Hepatocyte (in vitro differentiated cells): ENCODE measurements around the gene TUB. TPM values are rescaled to one million over a fixed set of nuclear protein-coding genes. Genes with fewer than 3 reads are reported as not detected.

Experiments used
- DNase-seq: peaks from one replicate; pipeline ENCODE4 v3.0.0-alpha.2; 2016; ENCODE audit warnings: low spot score
- H2AFZ ChIP-seq: fragments of 200-600 bp; sonication (generic); 2 replicates; pipeline ENCODE4 v1.6.0; 2016; ENCODE audit warnings: antibody characterized with exemption, mild to moderate bottlenecking
- H3K27ac ChIP-seq: fragments of 200-600 bp; sonication (generic); 2 replicates; pipeline ENCODE4 v1.5.1; 2016; ENCODE audit warnings: mild to moderate bottlenecking
- H3K27me3 ChIP-seq: fragments of 200-600 bp; sonication (generic); 2 replicates; pipeline ENCODE4 v1.6.1; 2016
- H3K36me3 ChIP-seq: fragments of 200-600 bp; sonication (generic); replicated peaks from 2 replicates; pipeline ENCODE4 v1.5.1; 2016; ENCODE audit warnings: low read depth; ENCODE audit not compliant: insufficient read depth
- H3K4me1 ChIP-seq: fragments of 200-600 bp; sonication (generic); 2 replicates; pipeline ENCODE4 v1.5.1; 2016; ENCODE audit warnings: mild to moderate bottlenecking, moderate library complexity; ENCODE audit not compliant: insufficient read depth
- H3K4me2 ChIP-seq: fragments of 200-600 bp; sonication (generic); 2 replicates; pipeline ENCODE4 v1.6.0; 2016
- H3K4me3 ChIP-seq: fragments of 200-600 bp; sonication (generic); 2 replicates; pipeline ENCODE4 v1.5.1; 2016; ENCODE audit warnings: mild to moderate bottlenecking
- H3K79me2 ChIP-seq: fragments of 200-600 bp; sonication (generic); 2 replicates; pipeline ENCODE4 v1.6.0; 2017; ENCODE audit warnings: mild to moderate bottlenecking
- H3K9me2 ChIP-seq: fragments of 200-600 bp; sonication (generic); replicated peaks from 2 replicates; pipeline ENCODE4 v1.6.0; 2017; ENCODE audit warnings: mild to moderate bottlenecking; ENCODE audit not compliant: insufficient read depth
- H3K9me3 ChIP-seq: fragments of 200-600 bp; sonication (generic); 2 replicates; pipeline ENCODE4 v1.5.1; 2016; ENCODE audit warnings: low read depth, mild to moderate bottlenecking
- H4K20me1 ChIP-seq: fragments of 200-600 bp; sonication (generic); 2 replicates; pipeline ENCODE4 v1.6.0; 2016; ENCODE audit warnings: mild to moderate bottlenecking; ENCODE audit not compliant: insufficient read depth, poor library complexity, severe bottlenecking
- CTCF ChIP-seq: fragments of 200-600 bp; sonication (generic); IDR thresholded peaks from 2 replicates; pipeline ENCODE4 v1.5.1; 2016; ENCODE audit warnings: antibody characterized with exemption, mild to moderate bottlenecking; ENCODE audit not compliant: poor library complexity
- EZH2 ChIP-seq: fragments of 200-600 bp; sonication (generic); IDR thresholded peaks from 2 replicates; pipeline ENCODE4 v1.6.1; 2016; ENCODE audit warnings: antibody characterized with exemption, mild to moderate bottlenecking, borderline replicate concordance
- EZH2phosphoT487 ChIP-seq: fragments of 200-600 bp; sonication (generic); IDR thresholded peaks from one replicate; pipeline ENCODE4 v1.6.1; 2018; ENCODE audit warnings: antibody characterized with exemption, mild to moderate bottlenecking, low read depth, moderate library complexity; ENCODE audit not compliant: unreplicated experiment, severe bottlenecking
- WGBS: methylation state at CpG from one replicate; pipeline ENCODE4 v1.1.6; 2016; ENCODE audit warnings: low lambda C conversion rate; ENCODE audit errors: missing lambda C conversion rate; 5-methylcytosine and 5-hydroxymethylcytosine counted together
- polyA plus RNA-seq: library from polyadenylated mRNA; unstranded; fragments of >200 nt; fragmentation: Nextera tagmentation; extraction: Ambion mirVana; gene quantifications from 2 replicates; pipeline ENCODE4 v1.2.1, GENCODE V29; 2016
- total RNA-seq: library from RNA; depleted of rRNA; stranded (reverse); fragments of >200 nt; gene quantifications from 2 replicates; pipeline ENCODE4 v1.2.3, GENCODE V29; 2014

TUB gene
- total and polyA plus RNA-seq, 2 experiments from 2014 or later, result 5.0 to 18.7 TPM

DNA sequence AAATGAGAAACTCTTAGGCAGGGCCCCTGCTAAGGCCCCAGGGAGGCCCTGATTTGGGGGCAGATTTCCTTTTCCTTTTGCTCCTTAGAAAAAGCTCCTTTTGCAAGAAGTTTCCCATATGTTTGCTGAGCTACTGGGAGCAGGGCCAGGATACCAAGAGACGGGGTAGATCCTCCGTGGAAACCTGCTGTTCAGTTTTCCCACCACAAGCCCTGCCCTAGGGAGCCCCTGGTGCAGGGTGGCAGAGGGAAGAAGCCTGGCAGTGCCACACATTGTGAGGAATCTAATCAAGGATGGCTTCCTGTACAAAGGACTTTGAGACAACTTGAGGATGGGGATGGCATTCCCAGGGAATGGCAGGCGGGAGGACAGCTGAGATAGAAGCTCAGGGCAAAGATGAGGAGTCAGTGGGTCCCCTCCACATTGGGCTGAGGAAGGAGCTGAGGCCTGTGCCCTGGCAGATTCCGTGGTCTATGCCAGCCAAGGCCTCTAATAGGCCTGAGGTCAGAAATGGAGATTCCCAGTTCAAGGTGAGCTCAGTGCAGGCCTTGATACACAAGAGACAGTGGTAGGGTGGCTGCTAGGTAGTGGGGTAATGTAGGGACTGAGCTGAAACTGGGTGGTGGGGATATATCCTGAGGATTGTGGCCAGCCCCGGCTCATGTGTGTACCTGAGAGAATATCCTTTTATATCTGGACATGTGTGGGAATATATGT, 15.0 kb downstream of the TUB start:
- H3K4me3 ChIP-seq, result no peak overlapping the region
- H4K20me1 ChIP-seq, result no peaks in the 10 kb centered on the region
- no peaks in the 10 kb centered on the region for H3K36me3 ChIP-seq
- no peak overlapping the region for H3K4me2 ChIP-seq
- no peaks in the 10 kb centered on the region for H3K9me3 ChIP-seq
- H3K4me1 ChIP-seq, result no peaks in the 10 kb centered on the region
- no peak for DNase-seq
- H3K79me2 ChIP-seq, result no peaks in the 10 kb centered on the region
- H3K27me3 ChIP-seq, result no peaks in the 10 kb centered on the region
- no peak overlapping the region for H3K27ac ChIP-seq
- no peak for TF ChIP-seq CTCF
- no peak for TF ChIP-seq EZH2
- TF ChIP-seq EZH2phosphoT487, result no peak
- H2AFZ ChIP-seq, result no peak overlapping the region
- 81% methylated on average over 5 of the region's 5 CpGs for WGBS
- no peaks in the 10 kb centered on the region for H3K9me2 ChIP-seq

DNA sequence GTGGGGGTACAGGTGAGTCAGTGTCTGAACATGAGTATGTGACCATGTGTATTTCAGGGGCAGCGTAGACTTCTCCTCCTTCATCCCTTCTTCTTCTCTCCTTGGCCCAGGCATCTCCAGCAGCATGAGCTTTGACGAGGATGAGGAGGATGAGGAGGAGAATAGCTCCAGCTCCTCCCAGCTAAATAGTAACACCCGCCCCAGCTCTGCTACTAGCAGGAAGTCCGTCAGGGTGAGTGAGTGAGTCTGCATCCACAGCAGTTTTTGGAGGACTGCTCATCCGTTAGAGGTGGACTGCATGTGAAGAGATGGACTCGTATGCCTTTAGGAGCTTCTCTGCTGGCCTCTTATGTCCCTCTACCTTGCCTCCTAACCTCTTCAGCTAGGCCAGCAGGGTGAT, 15.6 kb downstream of the TUB start:
- Histone ChIP-seq H3K27ac (no peak overlapping the region), H2AFZ (no peak overlapping the region), H3K4me3 (no peak overlapping the region), H3K4me1 (no peaks in the 10 kb centered on the region), H3K36me3 (no peaks in the 10 kb centered on the region), H3K4me2 (no peak overlapping the region), H3K9me3 (no peaks in the 10 kb centered on the region), H3K79me2 (no peaks in the 10 kb centered on the region), H3K27me3 (no peaks in the 10 kb centered on the region), H4K20me1 (no peaks in the 10 kb centered on the region), H3K9me2 (no peaks in the 10 kb centered on the region)
- DNase-seq, result no peak
- TF ChIP-seq CTCF (no peak), EZH2 (no peak), EZH2phosphoT487 (no peak)
- 81% methylated on average over 6 of the region's 6 CpGs for whole genome bisulfite sequencing

GRCh38 chr11:8097062-8097461, 16.1 kb downstream of the TUB start:
- no peak overlapping the region for H3K27ac ChIP-seq
- no peaks in the 10 kb centered on the region for H3K36me3 ChIP-seq
- H3K9me2 ChIP-seq, result no peaks in the 10 kb centered on the region
- no peak for DNase-seq
- no peaks in the 10 kb centered on the region for H4K20me1 ChIP-seq
- H3K9me3 ChIP-seq, result no peaks in the 10 kb centered on the region
- TF ChIP-seq CTCF, result no peak
- no peak for TF ChIP-seq EZH2phosphoT487
- no peak overlapping the region for H2AFZ ChIP-seq
- H3K27me3 ChIP-seq, result no peaks in the 10 kb centered on the region
- 97% methylated on average over 8 of the region's 8 CpGs for WGBS
- no peaks in the 10 kb centered on the region for H3K79me2 ChIP-seq
- no peaks in the 10 kb centered on the region for H3K4me1 ChIP-seq
- H3K4me3 ChIP-seq, result no peak overlapping the region
- H3K4me2 ChIP-seq, result no peak overlapping the region
